GM21528 (cell line): ENCODE results near the gene UNC45A.
"Not testable (repeated sequence)": the region's sequence is repeated elsewhere in the genome, so short reads cannot be mapped to it uniquely, and the experiment has no call there.

Experiments used
- ATAC-seq: cut with Tn5 transposase; IDR thresholded peaks from one replicate; pipeline ENCODE4 v1.9.1; 2021; ENCODE audit warnings: mild to moderate bottlenecking, moderate library complexity; ENCODE audit not compliant: unreplicated experiment, low FRiP score

The UNC45A gene

GRCh38 chr15:90934949-90935751, at the start of gene UNC45A:
TSS of gene UNC45A (plus strand) at chr15:90935285. CDS start at chr15:90935325, 40 bp downstream.
- ATAC-seq = peak; percentile 65

GRCh38 chr15:90885432-90886290, 49.4 kb upstream of the UNC45A start:
- no peak for ATAC-seq

- ATAC-seq = no peak
Measured at GRCh38 chr15:90886291-90886614, 48.8 kb upstream of the UNC45A start.

- no peak for ATAC-seq
Measured at GRCh38 chr15:90887037-90887481, 48.0 kb upstream of the UNC45A start.

DNA sequence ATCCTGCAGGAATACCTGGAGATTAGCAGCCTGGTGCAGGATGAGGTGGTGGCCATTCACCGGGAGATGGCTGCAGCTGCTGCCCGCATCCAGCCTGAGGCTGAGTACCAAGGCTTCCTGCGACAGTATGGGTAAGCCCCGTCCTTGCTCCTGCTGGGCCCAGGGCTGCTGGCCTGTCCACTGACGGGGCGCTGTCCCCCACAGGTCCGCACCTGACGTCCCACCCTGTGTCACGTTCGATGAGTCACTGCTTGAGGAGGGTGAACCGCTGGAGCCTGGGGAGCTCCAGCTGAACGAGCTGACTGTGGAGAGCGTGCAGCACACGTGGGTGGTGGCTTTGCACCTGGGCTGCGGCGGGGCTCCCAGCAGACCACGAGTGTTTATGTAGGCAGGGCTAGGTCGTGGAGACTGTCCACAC, 45.8 kb upstream of the UNC45A start:
- no peak for ATAC-seq

GRCh38 chr15:90889736-90890456, 45.2 kb upstream of the UNC45A start:
- ATAC-seq = no peak

GRCh38 chr15:90890839-90891238, 44.2 kb upstream of the UNC45A start:
- ATAC-seq = no peak

DNA sequence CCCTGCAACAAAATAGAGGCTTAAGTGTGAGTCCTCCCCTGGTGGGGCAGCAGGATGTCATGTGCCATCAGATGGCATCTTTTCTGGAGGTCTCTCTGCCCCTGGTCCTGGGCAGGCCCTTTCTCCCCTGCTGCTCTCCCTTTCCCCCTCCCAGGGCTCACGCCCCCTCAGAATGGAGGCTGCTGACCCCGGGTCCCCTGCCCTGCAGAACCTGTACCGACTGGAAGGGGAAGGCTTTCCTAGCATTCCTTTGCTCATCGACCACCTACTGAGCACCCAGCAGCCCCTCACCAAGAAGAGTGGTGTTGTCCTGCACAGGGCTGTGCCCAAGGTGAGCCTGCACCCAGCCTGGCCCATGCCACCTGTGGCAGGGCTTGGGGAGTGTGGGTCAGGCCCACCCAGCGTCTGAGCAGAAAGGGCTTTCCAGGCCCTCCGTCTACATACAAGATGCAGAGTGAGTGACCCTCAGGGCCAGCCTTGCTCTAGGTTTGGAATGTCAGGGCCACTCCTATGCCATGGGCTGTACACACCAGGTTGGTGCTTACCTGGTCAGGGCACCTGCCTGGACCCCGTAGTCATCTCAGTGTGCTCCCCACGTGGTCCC, 43.6 kb upstream of the UNC45A start:
- ATAC-seq = no peak

DNA sequence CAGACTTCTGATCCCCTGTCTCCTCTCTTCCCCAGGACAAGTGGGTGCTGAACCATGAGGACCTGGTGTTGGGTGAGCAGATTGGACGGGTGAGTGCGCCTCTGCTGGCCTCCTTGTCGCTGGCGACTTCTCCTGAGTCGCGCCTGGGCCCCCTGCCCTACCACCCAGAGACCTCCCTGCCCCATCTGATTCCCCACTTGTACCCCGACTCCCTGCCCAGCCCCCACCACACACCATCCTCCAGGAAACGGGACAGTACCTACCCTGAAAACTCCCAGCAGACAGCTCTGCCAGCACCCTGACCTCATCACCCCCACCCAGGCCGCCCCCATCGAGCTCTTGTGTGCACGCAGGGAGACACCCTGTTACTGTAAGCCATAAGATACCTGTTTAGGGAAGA, 43.1 kb upstream of the UNC45A start:
- no peak for ATAC-seq

GRCh38 chr15:90892498-90893174, 42.4 kb upstream of the UNC45A start:
- no peak for ATAC-seq

DNA sequence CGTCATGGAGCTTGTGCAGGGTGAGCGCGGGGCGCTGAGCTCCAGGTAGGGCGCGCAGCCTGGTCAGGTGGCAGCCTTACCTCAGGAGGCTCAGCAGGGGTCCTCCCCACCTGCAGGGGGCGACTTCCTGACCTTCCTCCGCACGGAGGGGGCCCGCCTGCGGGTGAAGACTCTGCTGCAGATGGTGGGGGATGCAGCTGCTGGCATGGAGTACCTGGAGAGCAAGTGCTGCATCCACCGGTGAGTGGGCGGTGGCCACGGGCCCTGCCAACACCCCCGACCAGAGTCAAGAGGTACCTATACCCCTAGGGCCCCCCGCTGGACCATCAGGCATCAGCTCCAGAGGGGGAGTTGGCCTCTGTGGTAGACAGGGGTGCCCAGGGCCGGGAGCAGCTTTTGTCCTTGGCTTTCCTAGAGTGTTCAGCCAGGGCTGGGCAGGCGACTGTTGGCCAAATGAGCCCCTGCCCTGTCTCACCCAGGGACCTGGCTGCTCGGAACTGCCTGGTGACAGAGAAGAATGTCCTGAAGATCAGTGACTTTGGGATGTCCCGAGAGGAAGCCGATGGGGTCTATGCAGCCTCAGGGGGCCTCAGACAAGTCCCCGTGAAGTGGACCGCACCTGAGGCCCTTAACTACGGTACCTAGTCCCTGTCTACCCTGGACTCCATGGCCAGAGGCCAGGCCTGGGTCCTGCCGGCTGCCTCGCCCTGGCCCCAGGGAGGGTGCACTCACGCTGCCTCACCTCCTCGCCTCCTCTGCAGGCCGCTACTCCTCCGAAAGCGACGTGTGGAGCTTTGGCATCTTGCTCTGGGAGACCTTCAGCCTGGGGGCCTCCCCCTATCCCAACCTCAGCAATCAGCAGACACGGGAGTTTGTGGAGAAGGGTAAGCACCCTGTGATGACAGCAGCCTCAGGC, 41.7 kb upstream of the UNC45A start:
- ATAC-seq = no peak

DNA sequence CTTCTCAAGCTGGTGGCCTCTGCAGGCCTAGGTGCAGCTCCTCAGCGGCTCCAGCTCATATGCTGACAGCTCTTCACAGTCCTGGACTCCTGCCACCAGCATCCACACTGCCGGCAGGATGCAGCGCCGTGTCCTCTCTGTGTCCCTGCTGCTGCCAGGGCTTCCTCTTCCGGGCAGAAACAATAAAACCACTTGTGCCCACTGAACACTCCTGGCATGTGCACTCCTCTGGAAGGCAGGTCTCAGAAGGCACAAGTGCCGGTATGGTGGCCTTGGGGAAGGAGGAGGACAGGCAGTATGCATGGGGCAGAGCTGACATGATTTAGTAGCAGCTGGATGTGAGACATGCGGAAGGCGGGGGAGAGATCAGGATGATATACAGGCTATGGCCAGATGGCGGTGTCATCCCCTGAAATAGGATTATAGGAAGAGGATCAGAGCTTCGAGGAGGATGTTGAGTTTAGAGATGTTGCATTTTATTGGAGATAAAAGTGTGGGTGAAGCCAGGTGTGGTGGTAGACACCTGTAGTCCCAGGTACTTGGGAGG, 39.4 kb upstream of the UNC45A start:
- no peak for ATAC-seq

GRCh38 chr15:90897131-90897655, 37.9 kb upstream of the UNC45A start:
- ATAC-seq = not testable (repeated sequence)

DNA sequence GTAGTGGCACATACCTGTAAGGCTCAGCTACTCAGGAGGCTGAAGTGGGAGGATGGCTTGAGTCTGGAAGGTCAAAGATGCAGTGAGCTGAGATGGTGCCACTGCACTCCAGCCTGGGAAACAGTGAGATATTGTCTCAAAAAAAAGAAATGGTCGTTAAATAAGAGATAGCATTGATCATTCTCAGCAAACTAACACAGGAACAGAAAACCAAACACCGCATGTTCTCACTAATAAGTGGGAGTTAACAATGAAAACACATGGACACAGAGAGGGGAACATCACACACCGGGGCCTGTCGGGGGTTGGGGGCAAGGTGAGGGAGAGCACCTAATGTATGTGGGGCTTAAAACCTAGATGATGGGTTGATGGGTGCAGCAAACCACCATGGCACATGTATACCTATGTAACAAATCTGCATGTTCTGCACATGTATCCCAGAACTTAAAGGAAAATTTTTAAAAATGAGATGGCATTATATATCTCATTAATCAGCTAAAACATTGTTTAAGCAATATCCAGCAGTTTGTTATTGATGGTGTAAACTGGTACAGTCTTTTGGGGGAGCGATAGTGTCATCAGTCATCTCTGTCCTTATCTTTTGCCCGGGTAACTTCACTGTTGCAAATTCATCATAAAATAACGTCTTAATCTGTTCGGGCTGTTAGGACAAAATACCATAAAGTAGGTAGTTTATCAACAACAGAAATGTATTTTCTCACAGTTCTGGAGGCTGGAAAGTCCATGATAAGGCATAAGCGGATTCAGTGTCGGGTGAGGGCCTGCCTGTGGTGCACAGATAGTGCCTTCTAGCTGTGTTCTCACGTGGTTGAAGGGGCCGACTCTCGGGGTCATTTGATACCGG, 33.7 kb upstream of the UNC45A start:
- ATAC-seq = no peak

GRCh38 chr15:90902040-90902839, 32.8 kb upstream of the UNC45A start:
- ATAC-seq = peak; percentile 72

GRCh38 chr15:90902840-90903732, 32.0 kb upstream of the UNC45A start, which contains the start of gene MAN2A2:
TSS of gene MAN2A2 (plus strand) at chr15:90903302. CDS start at chr15:90904208, 906 bp downstream.
- ATAC-seq = peak; percentile 56
